Panc1 (cell line): Measurements from ENCODE around the gene RRH.

Source experiments
- POLR2AphosphoS5 ChIP-seq: IDR thresholded peaks from 2 replicates; pipeline ENCODE4 v1.6.1; 2012; ENCODE audit warnings: mild to moderate bottlenecking, low read depth, low read length, moderate library complexity
- SIN3A ChIP-seq: IDR thresholded peaks from 2 replicates; pipeline ENCODE4 v1.6.1; 2012; ENCODE audit warnings: low read depth, mild to moderate bottlenecking, low read length, moderate library complexity, borderline replicate concordance; ENCODE audit not compliant: insufficient read depth
- TF ChIP-seq, protein P1 (sequence below), 2 experiments: IDR thresholded peaks; 2 replicates each; pipeline ENCODE4 v1.6.1; 2011 to 2012; ENCODE audit warnings: low read depth in 2 of 2, control low read depth in 1 of 2, low read length in 1 of 2, mild to moderate bottlenecking in 1 of 2, moderate library complexity in 1 of 2; ENCODE audit not compliant: insufficient read depth in 1 of 2
- TF ChIP-seq, protein P2 (sequence below): fragments of 450-650 bp; IDR thresholded peaks from 2 replicates; pipeline ENCODE4 v1.5.1; 2017; ENCODE audit warnings: mild to moderate bottlenecking

- TF ChIP-seq, protein P1, sequence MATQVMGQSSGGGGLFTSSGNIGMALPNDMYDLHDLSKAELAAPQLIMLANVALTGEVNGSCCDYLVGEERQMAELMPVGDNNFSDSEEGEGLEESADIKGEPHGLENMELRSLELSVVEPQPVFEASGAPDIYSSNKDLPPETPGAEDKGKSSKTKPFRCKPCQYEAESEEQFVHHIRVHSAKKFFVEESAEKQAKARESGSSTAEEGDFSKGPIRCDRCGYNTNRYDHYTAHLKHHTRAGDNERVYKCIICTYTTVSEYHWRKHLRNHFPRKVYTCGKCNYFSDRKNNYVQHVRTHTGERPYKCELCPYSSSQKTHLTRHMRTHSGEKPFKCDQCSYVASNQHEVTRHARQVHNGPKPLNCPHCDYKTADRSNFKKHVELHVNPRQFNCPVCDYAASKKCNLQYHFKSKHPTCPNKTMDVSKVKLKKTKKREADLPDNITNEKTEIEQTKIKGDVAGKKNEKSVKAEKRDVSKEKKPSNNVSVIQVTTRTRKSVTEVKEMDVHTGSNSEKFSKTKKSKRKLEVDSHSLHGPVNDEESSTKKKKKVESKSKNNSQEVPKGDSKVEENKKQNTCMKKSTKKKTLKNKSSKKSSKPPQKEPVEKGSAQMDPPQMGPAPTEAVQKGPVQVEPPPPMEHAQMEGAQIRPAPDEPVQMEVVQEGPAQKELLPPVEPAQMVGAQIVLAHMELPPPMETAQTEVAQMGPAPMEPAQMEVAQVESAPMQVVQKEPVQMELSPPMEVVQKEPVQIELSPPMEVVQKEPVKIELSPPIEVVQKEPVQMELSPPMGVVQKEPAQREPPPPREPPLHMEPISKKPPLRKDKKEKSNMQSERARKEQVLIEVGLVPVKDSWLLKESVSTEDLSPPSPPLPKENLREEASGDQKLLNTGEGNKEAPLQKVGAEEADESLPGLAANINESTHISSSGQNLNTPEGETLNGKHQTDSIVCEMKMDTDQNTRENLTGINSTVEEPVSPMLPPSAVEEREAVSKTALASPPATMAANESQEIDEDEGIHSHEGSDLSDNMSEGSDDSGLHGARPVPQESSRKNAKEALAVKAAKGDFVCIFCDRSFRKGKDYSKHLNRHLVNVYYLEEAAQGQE (IDR thresholded peaks at IDR 0.05; ENCODE audit: insufficient read depth in 1 of 2, low read depth in 2 of 2, low read length in 1 of 2), result no peak
- TF ChIP-seq, protein P2, sequence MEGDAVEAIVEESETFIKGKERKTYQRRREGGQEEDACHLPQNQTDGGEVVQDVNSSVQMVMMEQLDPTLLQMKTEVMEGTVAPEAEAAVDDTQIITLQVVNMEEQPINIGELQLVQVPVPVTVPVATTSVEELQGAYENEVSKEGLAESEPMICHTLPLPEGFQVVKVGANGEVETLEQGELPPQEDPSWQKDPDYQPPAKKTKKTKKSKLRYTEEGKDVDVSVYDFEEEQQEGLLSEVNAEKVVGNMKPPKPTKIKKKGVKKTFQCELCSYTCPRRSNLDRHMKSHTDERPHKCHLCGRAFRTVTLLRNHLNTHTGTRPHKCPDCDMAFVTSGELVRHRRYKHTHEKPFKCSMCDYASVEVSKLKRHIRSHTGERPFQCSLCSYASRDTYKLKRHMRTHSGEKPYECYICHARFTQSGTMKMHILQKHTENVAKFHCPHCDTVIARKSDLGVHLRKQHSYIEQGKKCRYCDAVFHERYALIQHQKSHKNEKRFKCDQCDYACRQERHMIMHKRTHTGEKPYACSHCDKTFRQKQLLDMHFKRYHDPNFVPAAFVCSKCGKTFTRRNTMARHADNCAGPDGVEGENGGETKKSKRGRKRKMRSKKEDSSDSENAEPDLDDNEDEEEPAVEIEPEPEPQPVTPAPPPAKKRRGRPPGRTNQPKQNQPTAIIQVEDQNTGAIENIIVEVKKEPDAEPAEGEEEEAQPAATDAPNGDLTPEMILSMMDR, result no peak
- TF ChIP-seq POLR2AphosphoS5 (no peak), SIN3A (no peak)
Measured at GRCh38 chr4:109811707-109812106, 16.1 kb upstream of the RRH start.
